GM12878 (cell line): ENCODE measurements around the gene CACNG8. TPM values are rescaled to one million over a fixed set of nuclear protein-coding genes. Genes with fewer than 3 reads are reported as not detected.

Source experiments
- ATAC-seq: fragments of 200-7000 bp; cut with Tn5 transposase; 3 replicates; pipeline ENCODE4 v1.9.1; 2020; ENCODE audit warnings: mild to moderate bottlenecking, moderate library complexity
- BruUV-seq: library from RNA; stranded (reverse); fragments of 400-500 nt; replicated peaks from 2 replicates; lab custom pipeline; 2021; lab: Mats Ljungman, UMichigan
- CTCF ChIA-PET: fragments of 300-600 bp; sonication (Branson Sonifier 250); formaldehyde crosslinking; extraction: SDS; loops from one replicate; lab custom pipeline; 2021; ENCODE audit warnings: inconsistent platforms; lab: Yijun Ruan, JAX
- POLR2A ChIA-PET: fragments of 350-600 bp; formaldehyde crosslinking; extraction: SDS; loops from one replicate; lab custom pipeline; 2021; ENCODE audit warnings: inconsistent platforms; lab: Charles Lee
- RAD21 ChIA-PET: fragments of 300-600 bp; sonication (Branson Sonifier 250); formaldehyde crosslinking; loops from one replicate; lab custom pipeline; 2023; ENCODE audit warnings: antibody characterized with exemption; ENCODE audit not compliant: unreplicated experiment; lab: Charles Lee
- SMC1A ChIA-PET: fragments of 300-600 bp; sonication (Branson Sonifier 250); formaldehyde crosslinking; loops from one replicate; lab custom pipeline; 2023; ENCODE audit not compliant: unreplicated experiment, uncharacterized antibody; lab: Charles Lee
- DNase-seq: peaks from one replicate; pipeline ENCODE4 v3.0.0-alpha.2; 2011; ENCODE audit warnings: low read depth, low spot score
- FAIRE-seq: peaks from 3 replicates; lab custom pipeline; 2011; peaks lifted over from hg19 to GRCh38; lab: Jason Lieb, UNC
- H2AFZ ChIP-seq: 2 replicates; pipeline ENCODE4 v1.6.0; 2011; ENCODE audit warnings: low read depth, low read length, control low read depth; ENCODE audit not compliant: control insufficient read depth
- H3K27ac ChIP-seq: 2 replicates; pipeline ENCODE4 v1.5.1; 2011; ENCODE audit warnings: control low read depth; ENCODE audit not compliant: control insufficient read depth, insufficient read depth
- H3K27me3 ChIP-seq, 2 experiments: replicated peaks in 1 of 2; 2 replicates each; pipeline versions ENCODE4 v1.6.0 to v1.6.1; 2011; ENCODE audit warnings: low read length in 1 of 2; ENCODE audit not compliant: control insufficient read depth in 2 of 2, insufficient read depth in 2 of 2
- H3K36me3 ChIP-seq, 2 experiments: 2 replicates each; pipeline ENCODE4 v1.5.1; 2011; ENCODE audit warnings: low read length in 1 of 2; ENCODE audit not compliant: control insufficient read depth in 2 of 2, insufficient read depth in 2 of 2
- H3K4me1 ChIP-seq: 2 replicates; pipeline ENCODE4 v1.6.1; 2011; ENCODE audit warnings: mild to moderate bottlenecking, low read length, moderate library complexity, mixed read lengths; ENCODE audit not compliant: control insufficient read depth, insufficient read depth
- H3K4me2 ChIP-seq: 2 replicates; pipeline ENCODE4 v1.6.0; 2011; ENCODE audit warnings: control low read depth; ENCODE audit not compliant: control insufficient read depth, insufficient read depth
- H3K4me3 ChIP-seq: fragments of 200-600 bp; sonication (generic); 2 replicates; pipeline ENCODE4 v1.5.1; 2016
- H3K79me2 ChIP-seq: 2 replicates; pipeline ENCODE4 v1.6.0; 2011; ENCODE audit warnings: low read length; ENCODE audit not compliant: control insufficient read depth, insufficient read depth
- H3K9ac ChIP-seq: 2 replicates; pipeline ENCODE4 v1.8.0; 2011; ENCODE audit warnings: low read length, control low read depth, mixed read lengths; ENCODE audit not compliant: control insufficient read depth, insufficient read depth
- H3K9me3 ChIP-seq: replicated peaks from 3 replicates; pipeline ENCODE4 v1.5.1; 2011; ENCODE audit warnings: mild to moderate bottlenecking, low read length; ENCODE audit not compliant: control insufficient read depth, insufficient read depth
- H4K20me1 ChIP-seq: 2 replicates; pipeline ENCODE4 v1.6.0; 2011; ENCODE audit not compliant: control insufficient read depth, insufficient read depth
- ATF7 ChIP-seq: fragments of 450-650 bp; IDR thresholded peaks from 2 replicates; pipeline ENCODE4 v1.6.1; 2016; ENCODE audit warnings: low read depth, mild to moderate bottlenecking
- CBX5 ChIP-seq: sonication (generic); IDR thresholded peaks from 2 replicates; pipeline ENCODE4 v1.6.1; 2016; ENCODE audit warnings: low read depth, moderate library complexity, mild to moderate bottlenecking, inconsistent platforms
- EED ChIP-seq: sonication (generic); IDR thresholded peaks from 2 replicates; pipeline ENCODE4 v1.6.1; 2016; ENCODE audit warnings: antibody characterized with exemption, low read depth
- PAX5 ChIP-seq: IDR thresholded peaks from 2 replicates; pipeline ENCODE4 v1.6.1; 2011; ENCODE audit warnings: low read depth, low read length, borderline replicate concordance
- SMAD1 ChIP-seq: fragments of 450-650 bp; IDR thresholded peaks from 2 replicates; pipeline ENCODE4 v1.6.1; 2018; ENCODE audit warnings: mild to moderate bottlenecking, low read depth; ENCODE audit not compliant: partially characterized antibody
- TAF1 ChIP-seq: IDR thresholded peaks from 2 replicates; pipeline ENCODE4 v1.6.1; 2011; ENCODE audit warnings: mild to moderate bottlenecking, low read depth, low read length, borderline replicate concordance
- ZNF622 ChIP-seq: fragments of 450-650 bp; IDR thresholded peaks from 2 replicates; pipeline ENCODE4 v1.6.1; 2017; ENCODE audit warnings: mild to moderate bottlenecking, inconsistent platforms
- WGBS: methylation state at CpG from one replicate; pipeline ENCODE4 v1.1.6; 2016; ENCODE audit warnings: low lambda C conversion rate; ENCODE audit not compliant: insufficient replicate concordance, insufficient coverage; ENCODE audit errors: missing lambda C conversion rate; 5-methylcytosine and 5-hydroxymethylcytosine counted together
- in situ Hi-C: fragments of 300-500 bp; cut with MboI; formaldehyde crosslinking; loops from 9 replicates; pipeline ENCODE4 v1.14.3; 2018; ENCODE audit warnings: mixed read lengths
- intact Hi-C: fragments of 100-400 bp; cut with micrococcal nuclease; formaldehyde crosslinking; loops from one replicate; pipeline ENCODE4 v1.14.2; 2022; ENCODE audit not compliant: unreplicated experiment
- polyA plus RNA-seq, 11 experiments: library from polyadenylated mRNA; depleted of rRNA in 4 of 11; unstranded in 6 of 11; stranded (reverse) in 5 of 11; fragments of >200 nt; fragmentation: Nextera tagmentation in 4 of 11; fragmentation: Illumina TruSeq in 1 of 11; extraction: Ambion mirVana in 4 of 11; extraction: Trizol in 1 of 11; gene quantifications; 1 replicate in 1 of 11; 2 replicates in 10 of 11; pipeline versions ENCODE4 v1.2.1 to v1.2.3, GENCODE V29; 2011 to 2016; ENCODE audit warnings: inconsistent platforms in 2 of 11, missing spikeins in 2 of 11, low read depth in 1 of 11
- total RNA-seq, 4 experiments: library from RNA; depleted of rRNA in 3 of 4; stranded (reverse); fragments of >200 nt in 3 of 4; fragmentation: Illumina TruSeq in 1 of 4; extraction: Trizol in 1 of 4; gene quantifications; 2 replicates each; pipeline versions ENCODE4 v1.2.1 to v1.2.3, GENCODE V29; 2013 to 2021
- TF ChIP-seq, protein P1 (sequence below), 3 experiments: IDR thresholded peaks in 2 of 3; conservative IDR thresholded peaks in 1 of 3; 2 replicates each; pipeline ENCODE4 v1.5.1; 2011; ENCODE audit warnings: low read depth in 3 of 3, low read length in 3 of 3, mild to moderate bottlenecking in 3 of 3, control low read depth in 2 of 3, moderate library complexity in 2 of 3, inconsistent platforms in 1 of 3, mixed read lengths in 1 of 3; ENCODE audit not compliant: control insufficient read depth in 2 of 3, insufficient read depth in 1 of 3; ENCODE audit errors: extremely low read depth in 1 of 3
- TF ChIP-seq, protein P2 (sequence below): fragments of 450-650 bp; IDR thresholded peaks from 2 replicates; pipeline ENCODE4 v1.6.1; 2016; ENCODE audit warnings: mild to moderate bottlenecking, moderate library complexity, borderline replicate concordance
- TF ChIP-seq, protein P3 (sequence below): IDR thresholded peaks from 2 replicates; pipeline ENCODE4 v1.6.1; 2011; ENCODE audit warnings: mild to moderate bottlenecking, low read depth, low read length, moderate library complexity; ENCODE audit not compliant: insufficient replicate concordance
- TF ChIP-seq, protein P4 (sequence below): fragments of 450-650 bp; IDR thresholded peaks from 2 replicates; pipeline ENCODE4 v1.6.1; 2016; ENCODE audit warnings: mild to moderate bottlenecking

Gene CACNG8
- total and polyA plus RNA-seq, 10 of the 15 experiments (the other 5 are each of a cell fraction or from before 2014, with no cell fraction given) = not detected

DNA sequence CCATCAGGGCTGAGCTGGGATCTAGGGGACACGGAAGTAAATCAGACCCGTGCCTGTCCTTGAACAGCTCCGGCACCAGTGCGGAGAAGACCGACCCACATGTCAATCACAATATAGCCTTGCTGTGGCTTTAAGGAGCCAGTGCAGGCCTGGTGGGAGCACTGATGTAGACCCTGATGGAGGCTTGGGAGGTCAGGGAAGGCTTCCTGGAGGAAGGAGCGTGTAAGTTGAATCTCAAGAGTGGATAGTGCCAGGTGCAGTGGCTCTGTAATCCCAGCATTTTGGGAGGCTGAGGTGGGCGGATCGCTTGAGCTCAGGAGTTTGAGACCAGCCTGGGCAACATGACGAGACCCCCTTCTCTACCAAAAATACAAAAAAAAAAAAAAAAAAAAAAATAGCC lies 10.8 kb upstream of the CACNG8 start (continued):
- no peak for TF ChIP-seq PAX5
- TF ChIP-seq CBX5 = no peak
- no peak for TF ChIP-seq ZNF622
- no peak for TF ChIP-seq SMAD1

DNA sequence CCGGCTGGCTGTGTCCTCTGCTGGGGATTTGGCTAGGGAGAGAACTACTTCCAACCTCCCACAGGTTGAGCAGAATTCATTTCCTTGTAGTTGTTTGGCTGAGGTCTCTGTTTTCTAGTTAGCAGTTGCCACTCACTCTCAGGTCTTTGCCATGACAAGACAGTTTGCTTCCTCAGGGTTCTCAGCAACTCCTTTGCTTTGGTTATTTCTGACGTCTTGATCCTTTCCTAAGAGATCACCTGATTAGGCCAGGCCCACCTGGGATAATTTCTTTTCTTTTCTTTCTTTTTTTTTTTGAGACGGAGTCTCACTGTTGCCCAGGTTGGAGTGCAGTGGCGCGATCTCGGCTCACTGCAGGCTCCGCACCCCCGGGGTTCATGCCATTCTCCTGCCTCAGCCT lies 9.4 kb upstream of the CACNG8 start:
- ChIA-PET SMC1A (no interaction called here), POLR2A (no interaction called here), CTCF (no interaction called here), RAD21 (no interaction called here)
- Histone ChIP-seq H3K4me1 (no peaks in the 10 kb centered on the region), H3K4me3 (no peak overlapping the region), H3K4me2 (no peak overlapping the region), H2AFZ (no peak overlapping the region), H3K9ac (no peak overlapping the region), H4K20me1 (no peaks in the 10 kb centered on the region), H3K36me3 (no peaks in the 10 kb centered on the region), H3K27me3 (no peaks in the 10 kb centered on the region), H3K79me2 (no peaks in the 10 kb centered on the region), H3K9me3 (no peaks in the 10 kb centered on the region), H3K27ac (no peak overlapping the region)
- in situ Hi-C loops = no loop called here
- BruUV-seq = no TSS peak
- WGBS = 52% methylated on average over 7 of the region's 8 CpGs
- FAIRE-seq = no peak
- intact Hi-C loops = no loop called here
- ATAC-seq = no peak
- no peak for DNase-seq
- TF ChIP-seq, protein P1, sequence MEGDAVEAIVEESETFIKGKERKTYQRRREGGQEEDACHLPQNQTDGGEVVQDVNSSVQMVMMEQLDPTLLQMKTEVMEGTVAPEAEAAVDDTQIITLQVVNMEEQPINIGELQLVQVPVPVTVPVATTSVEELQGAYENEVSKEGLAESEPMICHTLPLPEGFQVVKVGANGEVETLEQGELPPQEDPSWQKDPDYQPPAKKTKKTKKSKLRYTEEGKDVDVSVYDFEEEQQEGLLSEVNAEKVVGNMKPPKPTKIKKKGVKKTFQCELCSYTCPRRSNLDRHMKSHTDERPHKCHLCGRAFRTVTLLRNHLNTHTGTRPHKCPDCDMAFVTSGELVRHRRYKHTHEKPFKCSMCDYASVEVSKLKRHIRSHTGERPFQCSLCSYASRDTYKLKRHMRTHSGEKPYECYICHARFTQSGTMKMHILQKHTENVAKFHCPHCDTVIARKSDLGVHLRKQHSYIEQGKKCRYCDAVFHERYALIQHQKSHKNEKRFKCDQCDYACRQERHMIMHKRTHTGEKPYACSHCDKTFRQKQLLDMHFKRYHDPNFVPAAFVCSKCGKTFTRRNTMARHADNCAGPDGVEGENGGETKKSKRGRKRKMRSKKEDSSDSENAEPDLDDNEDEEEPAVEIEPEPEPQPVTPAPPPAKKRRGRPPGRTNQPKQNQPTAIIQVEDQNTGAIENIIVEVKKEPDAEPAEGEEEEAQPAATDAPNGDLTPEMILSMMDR (IDR thresholded peaks at IDR 0.05 in 2 of 3, conservative IDR thresholded peaks at IDR 0.05 in 1 of 3; ENCODE audit: control insufficient read depth in 2 of 3, extremely low read depth in 1 of 3, insufficient read depth in 1 of 3, low read depth in 3 of 3, low read length in 3 of 3) = no peak
- TF ChIP-seq, protein P2, sequence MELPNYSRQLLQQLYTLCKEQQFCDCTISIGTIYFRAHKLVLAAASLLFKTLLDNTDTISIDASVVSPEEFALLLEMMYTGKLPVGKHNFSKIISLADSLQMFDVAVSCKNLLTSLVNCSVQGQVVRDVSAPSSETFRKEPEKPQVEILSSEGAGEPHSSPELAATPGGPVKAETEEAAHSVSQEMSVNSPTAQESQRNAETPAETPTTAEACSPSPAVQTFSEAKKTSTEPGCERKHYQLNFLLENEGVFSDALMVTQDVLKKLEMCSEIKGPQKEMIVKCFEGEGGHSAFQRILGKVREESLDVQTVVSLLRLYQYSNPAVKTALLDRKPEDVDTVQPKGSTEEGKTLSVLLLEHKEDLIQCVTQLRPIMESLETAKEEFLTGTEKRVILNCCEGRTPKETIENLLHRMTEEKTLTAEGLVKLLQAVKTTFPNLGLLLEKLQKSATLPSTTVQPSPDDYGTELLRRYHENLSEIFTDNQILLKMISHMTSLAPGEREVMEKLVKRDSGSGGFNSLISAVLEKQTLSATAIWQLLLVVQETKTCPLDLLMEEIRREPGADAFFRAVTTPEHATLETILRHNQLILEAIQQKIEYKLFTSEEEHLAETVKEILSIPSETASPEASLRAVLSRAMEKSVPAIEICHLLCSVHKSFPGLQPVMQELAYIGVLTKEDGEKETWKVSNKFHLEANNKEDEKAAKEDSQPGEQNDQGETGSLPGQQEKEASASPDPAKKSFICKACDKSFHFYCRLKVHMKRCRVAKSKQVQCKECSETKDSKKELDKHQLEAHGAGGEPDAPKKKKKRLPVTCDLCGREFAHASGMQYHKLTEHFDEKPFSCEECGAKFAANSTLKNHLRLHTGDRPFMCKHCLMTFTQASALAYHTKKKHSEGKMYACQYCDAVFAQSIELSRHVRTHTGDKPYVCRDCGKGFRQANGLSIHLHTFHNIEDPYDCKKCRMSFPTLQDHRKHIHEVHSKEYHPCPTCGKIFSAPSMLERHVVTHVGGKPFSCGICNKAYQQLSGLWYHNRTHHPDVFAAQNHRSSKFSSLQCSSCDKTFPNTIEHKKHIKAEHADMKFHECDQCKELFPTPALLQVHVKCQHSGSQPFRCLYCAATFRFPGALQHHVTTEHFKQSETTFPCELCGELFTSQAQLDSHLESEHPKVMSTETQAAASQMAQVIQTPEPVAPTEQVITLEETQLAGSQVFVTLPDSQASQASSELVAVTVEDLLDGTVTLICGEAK = no peak
- TF ChIP-seq, protein P3, sequence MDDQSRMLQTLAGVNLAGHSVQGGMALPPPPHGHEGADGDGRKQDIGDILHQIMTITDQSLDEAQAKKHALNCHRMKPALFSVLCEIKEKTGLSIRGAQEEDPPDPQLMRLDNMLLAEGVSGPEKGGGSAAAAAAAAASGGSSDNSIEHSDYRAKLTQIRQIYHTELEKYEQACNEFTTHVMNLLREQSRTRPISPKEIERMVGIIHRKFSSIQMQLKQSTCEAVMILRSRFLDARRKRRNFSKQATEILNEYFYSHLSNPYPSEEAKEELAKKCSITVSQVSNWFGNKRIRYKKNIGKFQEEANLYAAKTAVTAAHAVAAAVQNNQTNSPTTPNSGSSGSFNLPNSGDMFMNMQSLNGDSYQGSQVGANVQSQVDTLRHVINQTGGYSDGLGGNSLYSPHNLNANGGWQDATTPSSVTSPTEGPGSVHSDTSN = no peak
- TF ChIP-seq TAF1 (no peak), ATF7 (no peak), EED (no peak)
- TF ChIP-seq, protein P4, sequence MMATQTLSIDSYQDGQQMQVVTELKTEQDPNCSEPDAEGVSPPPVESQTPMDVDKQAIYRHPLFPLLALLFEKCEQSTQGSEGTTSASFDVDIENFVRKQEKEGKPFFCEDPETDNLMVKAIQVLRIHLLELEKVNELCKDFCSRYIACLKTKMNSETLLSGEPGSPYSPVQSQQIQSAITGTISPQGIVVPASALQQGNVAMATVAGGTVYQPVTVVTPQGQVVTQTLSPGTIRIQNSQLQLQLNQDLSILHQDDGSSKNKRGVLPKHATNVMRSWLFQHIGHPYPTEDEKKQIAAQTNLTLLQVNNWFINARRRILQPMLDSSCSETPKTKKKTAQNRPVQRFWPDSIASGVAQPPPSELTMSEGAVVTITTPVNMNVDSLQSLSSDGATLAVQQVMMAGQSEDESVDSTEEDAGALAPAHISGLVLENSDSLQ = no peak
